HG03139 (cell line): Measurements from ENCODE around the gene MAP4K3.

Experiments
- ATAC-seq: cut with Tn5 transposase; IDR thresholded peaks from one replicate; pipeline ENCODE4 v1.9.1; 2021; ENCODE audit not compliant: unreplicated experiment

The MAP4K3 gene

DNA sequence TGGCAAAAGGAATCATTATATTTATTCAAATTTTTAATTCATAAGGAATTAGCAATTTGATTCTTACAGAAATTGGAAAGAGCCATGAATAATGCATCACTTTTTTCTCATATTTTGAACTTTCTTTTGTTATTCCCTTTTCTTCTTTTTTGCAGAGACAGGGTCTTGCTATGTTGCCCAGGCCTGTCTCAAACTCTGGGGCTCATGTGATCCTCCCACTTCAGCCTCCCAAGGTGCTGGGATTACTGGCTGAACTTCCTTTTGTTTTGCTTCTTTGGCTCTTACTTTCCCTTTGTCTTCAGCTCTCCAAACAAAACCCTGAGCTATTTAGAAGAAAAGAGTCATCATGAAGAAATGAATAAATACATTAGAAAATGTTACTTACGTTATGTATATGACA is 224.1 kb downstream of the MAP4K3 start:
- no peak for ATAC-seq

DNA sequence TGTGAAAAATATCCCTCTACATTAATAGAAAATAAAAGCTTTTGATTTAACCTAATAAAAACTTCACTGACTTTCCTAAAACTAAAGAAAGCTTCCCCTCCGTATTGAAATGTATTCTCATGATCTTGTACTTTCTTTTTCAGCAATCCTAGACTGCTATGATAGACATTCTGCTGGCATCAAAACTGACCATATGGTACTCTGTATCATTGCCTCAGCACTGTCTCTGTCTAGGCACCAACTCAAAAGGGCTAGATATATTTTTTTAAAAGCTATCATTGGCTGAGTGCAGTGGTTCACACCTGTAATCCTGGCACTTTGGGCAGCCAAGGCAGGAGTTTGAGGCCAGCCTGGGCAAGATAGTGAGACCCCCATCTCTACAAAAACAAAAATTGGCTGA is 226.2 kb downstream of the MAP4K3 start:
- ATAC-seq, result no peak

DNA sequence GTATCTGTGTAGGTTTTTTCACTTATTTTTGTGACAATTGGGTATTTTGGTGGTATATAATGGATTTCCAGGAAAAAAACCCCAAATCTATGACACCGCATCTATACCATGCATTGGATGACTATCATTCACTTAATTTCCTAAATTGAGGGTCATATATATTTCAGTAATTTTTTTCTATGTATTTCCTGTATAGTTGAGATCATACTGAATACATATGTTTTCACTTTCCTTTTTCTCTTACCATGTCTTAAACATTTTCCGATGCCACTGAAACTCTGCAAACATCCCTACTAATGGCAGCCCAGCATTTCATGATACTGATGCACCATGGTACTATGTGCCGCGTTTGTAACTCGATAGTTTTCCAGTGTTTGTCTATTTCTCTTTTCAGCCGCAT is 233.7 kb downstream of the MAP4K3 start:
- no peak for ATAC-seq

DNA sequence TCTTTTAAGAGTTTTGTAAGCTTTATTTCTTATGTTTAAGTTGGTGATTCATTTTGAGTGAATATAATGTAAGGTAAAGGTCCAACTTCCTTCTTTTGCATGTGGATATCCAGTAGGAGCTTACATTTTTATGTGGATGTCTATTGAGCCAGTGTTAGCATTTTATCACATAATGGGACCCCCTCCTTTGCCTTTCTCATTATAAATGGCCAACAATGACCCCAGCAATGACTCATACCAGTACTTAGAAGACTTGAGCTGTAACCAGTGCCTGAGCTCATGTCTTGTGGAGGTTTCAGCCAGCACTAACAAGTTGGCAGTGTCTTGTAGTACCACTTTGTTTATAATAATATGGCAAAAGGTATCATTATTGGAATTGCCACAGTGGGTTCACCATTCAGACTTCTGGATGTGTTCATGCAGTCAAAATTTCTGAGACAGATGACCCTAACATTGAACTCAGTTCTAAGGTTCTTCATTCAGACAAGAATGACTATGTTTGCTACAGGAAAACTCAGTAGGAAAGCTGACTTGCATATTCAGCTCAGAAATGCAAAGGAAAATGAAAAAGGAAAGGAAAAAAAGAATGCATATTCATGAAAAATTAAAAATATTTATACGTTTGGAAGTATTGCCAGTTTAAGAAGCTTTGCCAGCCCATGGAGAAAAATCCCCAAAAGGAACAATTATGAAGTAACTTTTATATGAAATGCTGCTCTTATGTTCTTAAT is 234.3 kb downstream of the MAP4K3 start:
- no peak for ATAC-seq
